ENCODE measurements around the gene TNPO3. TPM values are rescaled to one million over a fixed set of nuclear protein-coding genes. Genes with fewer than 3 reads are reported as not detected.
A peak's percentile ranks its signal among the peaks of the same experiment; 100 is the strongest.

The TNPO3 gene
- total RNA-seq, 8 experiments from 2014 or later, result 45.3 to 63.9 (median 52.0) TPM

DNA sequence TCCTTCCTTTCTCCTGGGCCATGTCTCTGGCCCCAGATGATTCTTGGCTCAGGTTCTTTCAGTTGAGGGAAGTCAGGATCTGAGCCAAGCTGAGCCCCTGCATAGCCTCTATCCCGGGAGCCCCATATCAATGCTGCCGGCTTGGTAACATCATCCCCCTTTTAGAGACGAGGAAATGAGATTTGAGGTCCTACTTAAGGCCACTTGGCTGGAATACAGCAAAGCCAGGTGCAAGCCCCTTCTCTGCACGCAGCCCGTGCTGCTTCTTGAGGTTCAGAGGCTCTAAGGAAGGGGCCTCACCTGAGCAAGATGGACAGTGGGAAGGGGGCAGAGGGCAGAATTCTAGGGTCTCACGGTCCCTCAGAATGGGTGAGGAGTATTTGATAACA is 119.6 kb downstream of the TNPO3 start:
- in situ Hi-C loops (cut with MboI; ENCODE audit: low pct_unique_long_range_greater_than_20kb in 2 of 9, low sequenced_read_pairs in 9 of 9, unreplicated experiment in 9 of 9), result no loop called here
- Histone ChIP-seq H3K4me1 (replicated peaks in 1 of 2) (no peaks in the 10 kb centered on the region), H3K27ac (no peak overlapping the region), H3K4me3 (no peak overlapping the region)
- no peak for ATAC-seq (replicated peaks in 6 of 8)
- 14 to 100% (median 83%) methylated on average over 1 to 6 of the region's 6 CpGs; no CpG with 5 or more reads in 3 of the 10 experiments for WGBS, 10 experiments

DNA sequence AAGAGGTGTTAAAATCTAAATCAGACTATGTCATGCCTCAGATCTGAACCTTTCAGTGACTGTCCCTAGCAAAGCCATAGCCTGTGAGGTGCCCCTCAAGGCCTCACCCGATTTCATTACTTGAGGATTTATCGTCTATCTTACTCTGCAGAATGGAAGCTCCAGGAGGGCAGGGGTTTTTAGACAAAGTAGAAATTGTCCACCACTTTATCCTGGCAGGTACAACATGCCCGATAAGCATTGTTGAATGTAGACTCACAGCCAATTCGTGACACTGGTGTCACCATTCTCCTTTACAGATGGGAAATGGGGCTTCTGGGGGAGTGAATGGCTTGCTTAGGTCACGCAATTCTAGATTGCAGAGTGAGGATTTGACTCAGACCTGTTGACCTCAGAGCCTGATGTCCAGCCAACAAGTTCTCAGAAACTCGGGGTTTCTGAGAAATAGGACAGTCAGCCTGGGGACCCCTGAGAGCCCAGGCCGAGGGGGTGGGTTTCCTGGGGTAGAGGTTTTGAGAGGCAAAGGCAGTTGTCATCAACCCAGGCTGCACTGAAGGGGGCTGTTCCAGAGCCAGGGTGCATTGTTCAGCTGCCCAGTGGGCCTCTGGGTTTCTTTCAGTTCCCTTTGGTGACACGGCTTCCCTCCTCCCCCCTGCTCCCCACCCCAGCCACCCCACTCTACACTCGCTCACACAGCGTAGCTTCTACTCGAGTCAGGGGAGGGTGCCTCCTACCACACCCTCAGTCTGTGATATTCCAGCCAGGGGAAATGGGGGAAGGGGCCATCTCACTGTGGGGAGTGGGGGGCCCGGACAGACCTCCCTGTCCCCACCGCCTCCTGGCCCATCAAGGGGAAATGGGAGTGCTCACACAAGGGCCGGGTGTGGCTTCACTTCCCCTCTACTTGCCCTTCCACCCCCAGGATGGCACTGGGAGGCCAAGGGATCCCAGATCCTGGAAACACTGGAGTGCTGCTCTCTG is 120.3 kb downstream of the TNPO3 start:
- Histone ChIP-seq H3K27ac (no peak overlapping the region), H3K4me1 (replicated peaks in 1 of 2) (no peaks in the 10 kb centered on the region), H3K4me3 (no peak overlapping the region)
- WGBS, 10 experiments, result 40 to 100% (median 77%) methylated on average over 1 to 6 of the region's 14 CpGs; no CpG with 5 or more reads in 3 of the 10 experiments
- ATAC-seq (replicated peaks in 6 of 8), result no peak
- in situ Hi-C loops (cut with MboI; ENCODE audit: low pct_unique_long_range_greater_than_20kb in 2 of 9, low sequenced_read_pairs in 9 of 9, unreplicated experiment in 9 of 9), result no loop called here

DNA sequence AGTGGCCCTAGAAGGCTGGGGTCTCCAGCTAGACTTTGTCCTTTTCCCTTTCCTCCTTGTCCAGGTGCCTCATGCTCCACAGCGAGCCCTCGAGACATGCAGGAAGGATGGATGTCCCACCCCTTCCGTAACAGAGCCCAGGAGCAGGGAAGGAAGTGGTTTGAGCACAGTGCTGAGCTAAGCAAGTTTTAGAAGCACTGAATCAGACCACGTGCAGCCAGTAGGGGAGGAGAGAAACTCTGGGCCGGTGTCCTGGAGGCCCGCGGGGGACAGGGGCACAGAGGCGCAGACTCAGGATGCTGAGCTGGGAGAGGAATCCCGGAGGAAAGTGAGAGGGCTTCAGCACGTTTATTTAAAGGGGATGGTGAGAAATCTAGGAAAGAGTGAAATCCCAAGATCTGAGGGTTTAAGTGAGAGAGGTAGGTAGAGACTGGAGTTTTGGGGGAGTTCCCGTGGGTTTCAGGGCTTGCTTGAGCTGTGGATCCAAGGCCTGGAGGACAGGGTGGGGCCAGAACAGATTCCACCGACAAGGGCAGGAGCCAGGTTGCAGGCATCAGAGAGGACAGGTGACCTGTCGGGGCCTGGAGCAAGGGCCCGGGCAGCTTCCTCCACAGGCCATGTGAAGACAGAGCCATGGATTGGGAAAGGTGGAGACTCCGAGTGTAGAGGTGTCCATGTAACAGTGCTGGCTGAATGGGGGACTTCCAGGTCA is 121.6 kb downstream of the TNPO3 start:
- H3K4me1 ChIP-seq (replicated peaks in 1 of 2), result no peaks in the 10 kb centered on the region
- WGBS, 10 experiments, result 16 to 100% (median 71%) methylated on average over 1 to 10 of the region's 15 CpGs; no CpG with 5 or more reads in 2 of the 10 experiments
- ATAC-seq (replicated peaks in 6 of 8), result peak in 1 of 8 experiments; percentile 24
- H3K27ac ChIP-seq, result no peak overlapping the region
- in situ Hi-C loops (cut with MboI; ENCODE audit: low pct_unique_long_range_greater_than_20kb in 2 of 9, low sequenced_read_pairs in 9 of 9, unreplicated experiment in 9 of 9), result no loop called here
- H3K4me3 ChIP-seq, result no peak overlapping the region

DNA sequence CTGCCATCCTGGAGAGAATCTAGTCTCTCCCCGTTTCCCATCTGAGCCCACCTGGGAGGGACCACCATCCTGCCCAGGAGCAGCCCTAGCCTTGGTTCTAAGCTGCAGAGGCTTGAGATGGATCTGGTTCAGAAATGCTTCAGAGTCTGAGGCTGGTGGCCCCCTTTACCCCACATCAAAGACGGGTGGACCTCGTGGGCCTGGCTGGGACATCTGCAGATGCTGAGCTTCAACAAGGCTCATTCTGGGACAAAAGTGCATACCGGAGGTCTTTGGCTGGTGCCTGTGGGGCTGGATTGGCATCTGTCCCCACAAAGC is 122.1 kb downstream of the TNPO3 start:
- Histone ChIP-seq H3K27ac (no peak overlapping the region), H3K4me3 (no peak overlapping the region), H3K4me1 (replicated peaks in 1 of 2) (no peaks in the 10 kb centered on the region)
- ATAC-seq (replicated peaks in 6 of 8), result no peak
- in situ Hi-C loops (cut with MboI; ENCODE audit: low pct_unique_long_range_greater_than_20kb in 2 of 9, low sequenced_read_pairs in 9 of 9, unreplicated experiment in 9 of 9), result no loop called here
- 0 to 25% methylated on average over 2 of the region's 4 CpGs; no CpG with 5 or more reads in 8 of the 10 experiments for WGBS, 10 experiments

DNA sequence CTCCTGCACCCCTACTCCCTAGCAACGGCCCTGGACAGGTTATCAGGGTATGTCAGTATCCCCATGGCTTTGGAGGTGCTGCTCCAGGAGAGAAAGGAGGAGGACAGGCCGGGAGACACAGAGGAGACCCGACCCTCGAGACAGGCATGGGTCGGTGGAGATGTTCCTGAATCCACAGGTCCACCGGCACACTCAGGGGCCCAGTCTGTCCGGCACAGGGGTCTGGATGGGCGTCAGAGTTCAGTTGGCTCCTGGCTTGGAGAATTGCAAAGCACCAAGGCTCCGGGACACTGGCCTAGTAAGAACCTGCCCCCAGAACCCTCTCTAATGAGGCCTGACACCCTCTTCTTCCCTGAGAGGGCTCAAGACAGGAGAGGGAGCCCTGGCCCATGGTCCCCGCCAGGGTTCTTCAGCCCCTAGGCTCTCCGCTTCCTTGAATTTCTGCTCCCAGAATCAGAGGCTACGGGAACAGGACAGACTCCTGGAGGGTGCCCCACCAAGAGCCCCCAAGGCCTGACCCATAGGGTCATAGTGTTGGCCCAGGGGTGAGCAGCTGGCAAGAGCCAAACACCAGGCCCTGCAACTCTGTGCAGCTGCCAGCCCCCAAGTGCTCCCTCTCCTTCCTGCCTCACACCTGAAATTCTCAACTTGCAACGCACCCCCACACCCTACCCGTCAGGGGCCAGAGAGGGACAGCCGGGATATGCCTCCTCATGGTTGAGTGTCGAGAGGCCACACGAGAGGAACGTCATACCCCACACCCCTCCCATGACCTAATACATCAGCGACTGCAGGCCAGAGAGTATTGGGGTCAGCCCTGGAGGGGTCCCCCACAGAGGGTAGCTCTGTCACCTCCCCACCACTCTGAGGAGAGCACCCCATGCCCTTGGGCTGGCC is 122.7 kb downstream of the TNPO3 start:
- in situ Hi-C loops (cut with MboI; ENCODE audit: low pct_unique_long_range_greater_than_20kb in 2 of 9, low sequenced_read_pairs in 9 of 9, unreplicated experiment in 9 of 9), result no loop called here
- H3K27ac ChIP-seq, result no peak overlapping the region
- WGBS, 10 experiments, result 56 to 83% (median 61%) methylated on average over 1 to 8 of the region's 19 CpGs; no CpG with 5 or more reads in 5 of the 10 experiments

DNA sequence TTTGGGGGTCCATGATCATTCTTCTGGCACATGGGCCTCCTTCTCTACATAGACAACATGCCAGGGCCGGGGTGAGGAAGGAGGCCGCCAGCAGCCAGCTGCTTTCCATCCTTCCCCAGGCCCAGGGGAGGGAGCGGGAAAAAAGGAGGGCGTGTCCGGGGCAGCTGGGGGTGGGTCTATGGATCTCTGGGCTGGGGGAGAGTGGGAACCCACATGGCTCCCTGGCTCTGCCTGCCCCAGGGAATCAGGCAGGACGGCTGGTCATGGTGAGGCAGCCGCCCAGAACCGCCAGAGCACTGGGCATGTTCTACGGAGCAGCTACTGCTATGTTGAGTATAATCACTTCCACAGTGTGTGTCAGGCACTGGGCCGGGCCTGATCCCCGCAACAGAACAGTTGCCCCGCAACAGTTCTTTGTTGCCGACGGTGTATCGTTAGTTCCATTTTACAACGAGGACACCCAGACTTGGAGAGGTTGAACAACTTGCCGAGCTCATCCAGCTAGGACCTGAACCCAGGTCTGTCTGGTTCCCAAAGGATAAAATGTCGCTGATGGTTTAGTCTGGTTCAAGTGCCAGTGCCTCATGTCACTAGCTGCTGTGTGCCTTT is 123.6 kb downstream of the TNPO3 start:
- no peak overlapping the region for H3K27ac ChIP-seq
- WGBS, 10 experiments, result 50 to 100% (median 100%) methylated on average over 1 to 10 of the region's 18 CpGs; no CpG with 5 or more reads in 5 of the 10 experiments
- H3K4me1 ChIP-seq (replicated peaks in 1 of 2), result no peaks in the 10 kb centered on the region
- no peak overlapping the region for H3K4me3 ChIP-seq
- no peak for ATAC-seq (replicated peaks in 6 of 8)
- in situ Hi-C loops (cut with MboI; ENCODE audit: low pct_unique_long_range_greater_than_20kb in 2 of 9, low sequenced_read_pairs in 9 of 9, unreplicated experiment in 9 of 9), result no loop called here

More for the DNA sequence above, 122.7 kb downstream of the TNPO3 start:
- no peak for ATAC-seq (replicated peaks in 6 of 8)
- Histone ChIP-seq H3K4me3 (no peak overlapping the region), H3K4me1 (replicated peaks in 1 of 2) (no peaks in the 10 kb centered on the region)

DNA sequence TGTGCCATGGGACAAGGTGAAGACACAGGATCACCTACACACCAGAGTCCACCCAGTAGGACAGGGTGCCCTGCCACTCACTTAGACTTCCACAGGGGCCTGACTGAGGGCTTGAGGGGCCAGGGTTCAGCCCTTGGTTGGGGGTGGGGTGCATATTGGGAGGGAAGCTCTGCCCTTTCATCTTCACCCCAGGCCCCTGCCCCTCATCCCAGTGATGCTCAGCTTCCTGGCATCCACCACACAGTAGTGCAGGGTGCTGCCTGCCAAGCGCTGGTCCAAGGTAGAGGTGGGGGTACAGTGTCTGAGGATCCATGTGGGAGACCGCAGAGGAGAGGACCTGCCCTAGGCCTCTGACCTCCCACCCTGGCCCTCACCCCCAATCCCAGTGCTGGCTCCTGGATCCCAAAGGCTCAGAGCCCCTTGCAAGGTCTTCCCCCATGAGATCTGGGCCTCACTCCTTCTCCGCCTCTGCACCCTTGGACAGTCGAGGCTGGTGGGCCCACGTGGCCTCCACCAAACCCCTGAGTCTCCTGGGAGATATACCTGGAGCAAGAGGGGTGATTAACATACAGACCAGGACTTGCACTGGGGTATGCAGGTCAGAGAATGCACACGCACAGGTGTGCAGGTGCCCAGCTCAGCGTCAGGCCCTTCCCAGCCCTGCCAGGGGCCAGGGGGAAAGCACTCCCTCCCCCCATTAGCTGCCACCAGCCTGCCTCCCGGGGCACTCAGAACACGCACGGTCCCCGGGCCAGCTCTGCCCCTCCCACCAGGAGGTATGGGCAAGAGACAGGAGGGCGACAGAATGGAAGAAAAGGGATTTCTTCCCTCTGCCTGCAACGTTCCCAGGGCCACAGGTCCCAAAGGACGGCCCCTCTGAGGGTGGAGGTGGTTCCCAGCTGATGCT is 125.8 kb downstream of the TNPO3 start:
- no peak overlapping the region for H3K27ac ChIP-seq
- 20 to 75% (median 60%) methylated on average over 1 to 2 of the region's 14 CpGs; no CpG with 5 or more reads in 5 of the 10 experiments for WGBS, 10 experiments
- ATAC-seq (replicated peaks in 6 of 8), result no peak
- in situ Hi-C loops (cut with MboI; ENCODE audit: low pct_unique_long_range_greater_than_20kb in 2 of 9, low sequenced_read_pairs in 9 of 9, unreplicated experiment in 9 of 9), result no loop called here
- no peaks in the 10 kb centered on the region for H3K4me1 ChIP-seq (replicated peaks in 1 of 2)
- H3K4me3 ChIP-seq, result no peak overlapping the region

DNA sequence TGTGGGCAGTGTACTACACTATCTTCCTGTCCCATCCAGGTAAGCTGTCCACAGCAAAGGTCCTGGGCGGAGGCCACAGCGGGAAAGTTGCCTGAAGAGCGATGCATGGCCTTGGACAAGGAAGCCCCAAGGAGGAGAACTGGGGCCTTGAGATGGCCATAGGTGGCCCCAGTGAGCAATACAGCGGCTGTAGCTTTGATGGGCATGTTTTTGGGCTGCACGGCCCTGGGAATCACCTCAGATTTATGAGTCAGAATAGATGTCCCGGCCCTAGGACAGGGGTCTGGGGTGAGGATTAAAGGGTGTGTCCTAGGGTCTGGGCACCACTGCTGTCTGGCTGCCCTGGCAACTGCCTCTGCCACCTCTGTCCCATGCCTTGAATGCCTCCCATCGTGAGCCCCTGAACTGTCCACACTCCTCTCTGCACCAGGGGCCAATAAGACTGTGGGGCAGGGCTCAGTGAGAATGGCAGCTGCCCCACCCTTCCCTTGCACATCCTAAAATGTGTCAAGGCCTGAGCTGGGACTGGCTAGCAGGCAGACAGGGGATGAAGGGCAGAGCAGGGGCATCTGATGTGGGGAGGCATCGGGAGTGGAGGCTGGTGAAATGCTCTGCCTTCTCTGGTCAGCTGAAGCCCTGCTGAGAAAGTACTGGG is 126.6 kb downstream of the TNPO3 start:
- Histone ChIP-seq H3K4me3 (no peak overlapping the region), H3K4me1 (replicated peaks in 1 of 2) (no peaks in the 10 kb centered on the region), H3K27ac (no peak overlapping the region)
- in situ Hi-C loops (cut with MboI; ENCODE audit: low pct_unique_long_range_greater_than_20kb in 2 of 9, low sequenced_read_pairs in 9 of 9, unreplicated experiment in 9 of 9), result no loop called here
- no peak for ATAC-seq (replicated peaks in 6 of 8)
- WGBS, 10 experiments, result 63 to 95% (median 80%) methylated on average over 2 to 6 of the region's 8 CpGs; no CpG with 5 or more reads in 3 of the 10 experiments

- no peak overlapping the region for H3K27ac ChIP-seq
- ATAC-seq (replicated peaks in 6 of 8), result no peak
- H3K4me3 ChIP-seq, result no peak overlapping the region
- in situ Hi-C loops (cut with MboI; ENCODE audit: low pct_unique_long_range_greater_than_20kb in 2 of 9, low sequenced_read_pairs in 9 of 9, unreplicated experiment in 9 of 9), result loop anchor here in 1 of 9 experiments (25.0 kb wide), 1 partner anchor 162 kb away; no protein-coding TSS in a partner anchor
- H3K4me1 ChIP-seq (replicated peaks in 1 of 2), result peaks cover 0 to 8% of the 10 kb centered on the region in 2 donors
- 39 to 95% (median 65%) methylated on average over 1 to 8 of the region's 8 CpGs for WGBS, 10 experiments
These were observed 130.0 kb downstream of the TNPO3 start for GRCh38 chr7:128924707-128925588.

GRCh38 chr7:128923411-128923800 is 131.5 kb downstream of the TNPO3 start:
- no peak for ATAC-seq (replicated peaks in 6 of 8)
- no peak overlapping the region for H3K27ac ChIP-seq
- H3K4me1 ChIP-seq (replicated peaks in 1 of 2), result peaks cover 0 to 8% of the 10 kb centered on the region in 2 donors
- in situ Hi-C loops (cut with MboI; ENCODE audit: low pct_unique_long_range_greater_than_20kb in 2 of 9, low sequenced_read_pairs in 9 of 9, unreplicated experiment in 9 of 9), result loop anchor here in 1 of 9 experiments (25.0 kb wide), 1 partner anchor 164 kb away; no protein-coding TSS in a partner anchor
- 20 to 100% (median 76%) methylated on average over 1 to 4 of the region's 5 CpGs; no CpG with 5 or more reads in 6 of the 10 experiments for WGBS, 10 experiments
- no peak overlapping the region for H3K4me3 ChIP-seq

All from motor neuron (in vitro differentiated cells).